OCI-LY1 (cell line): ENCODE measurements around the gene SPNS2.

Source experiments
- H2AFZ ChIP-seq: fragments of 200-600 bp; sonication (generic), shearing (Covaris generic); 2 replicates; pipeline ENCODE4 v1.6.0; 2014; ENCODE audit warnings: antibody characterized with exemption, mild to moderate bottlenecking, low read length
- H3F3A ChIP-seq: fragments of 200-600 bp; sonication (generic), shearing (Covaris generic); 2 replicates; pipeline ENCODE4 v1.6.0; 2014; ENCODE audit warnings: mild to moderate bottlenecking, antibody characterized with exemption, low read length, moderate library complexity; ENCODE audit not compliant: insufficient read depth
- H3K27ac ChIP-seq: fragments of 200-600 bp; sonication (generic); 2 replicates; pipeline ENCODE4 v1.5.1; 2014; ENCODE audit warnings: low read length, mixed run types, mild to moderate bottlenecking, low read depth; ENCODE audit not compliant: poor library complexity, severe bottlenecking
- H3K27me3 ChIP-seq: fragments of 200-600 bp; sonication (generic); 2 replicates; pipeline ENCODE4 v1.6.0; 2014; ENCODE audit warnings: antibody characterized with exemption, mild to moderate bottlenecking, low read length, moderate library complexity; ENCODE audit not compliant: insufficient read depth
- H3K36me3 ChIP-seq: fragments of 200-600 bp; sonication (generic); 2 replicates; pipeline ENCODE4 v1.6.1; 2014; ENCODE audit warnings: mild to moderate bottlenecking, antibody characterized with exemption, low read length, moderate library complexity, mixed read lengths; ENCODE audit not compliant: insufficient read depth
- H3K4me1 ChIP-seq: fragments of 200-600 bp; sonication (generic); 2 replicates; pipeline ENCODE4 v1.5.1; 2014; ENCODE audit warnings: mild to moderate bottlenecking, low read length, moderate library complexity; ENCODE audit not compliant: insufficient read depth, severe bottlenecking
- H3K4me2 ChIP-seq: fragments of 200-600 bp; sonication (generic), shearing (Covaris generic); 2 replicates; pipeline ENCODE4 v1.6.1; 2014; ENCODE audit warnings: low read length
- H3K4me3 ChIP-seq: fragments of 200-600 bp; sonication (generic); 2 replicates; pipeline ENCODE4 v1.5.1; 2014; ENCODE audit warnings: low read length, low read depth, mild to moderate bottlenecking, mixed read lengths; ENCODE audit not compliant: poor library complexity, severe bottlenecking
- H3K79me2 ChIP-seq: fragments of 200-600 bp; shearing (Covaris generic); 2 replicates; pipeline ENCODE4 v1.6.1; 2016; ENCODE audit warnings: mixed run types, low read length, mixed read lengths; ENCODE audit not compliant: insufficient read depth
- H3K9ac ChIP-seq: fragments of 200-600 bp; sonication (generic), shearing (Covaris generic); 2 replicates; pipeline ENCODE4 v1.6.1; 2014; ENCODE audit warnings: mild to moderate bottlenecking, low read length, mixed read lengths
- H3K9me2 ChIP-seq: fragments of 200-600 bp; sonication (generic), shearing (Covaris generic); 2 replicates; pipeline ENCODE4 v1.6.1; 2014; ENCODE audit warnings: low read depth, mild to moderate bottlenecking, low read length, mixed read lengths
- H3K9me3 ChIP-seq: fragments of 200-600 bp; shearing (Covaris generic); 2 replicates; pipeline ENCODE4 v1.6.1; 2014; ENCODE audit warnings: low read length, mixed read lengths
- H4K20me1 ChIP-seq: fragments of 200-600 bp; sonication (generic), shearing (Covaris generic); 2 replicates; pipeline ENCODE4 v1.6.0; 2016; ENCODE audit warnings: mild to moderate bottlenecking, low read length; ENCODE audit not compliant: insufficient read depth
- EZH2 ChIP-seq: fragments of 200-600 bp; sonication (generic), shearing (Covaris generic); IDR thresholded peaks from 2 replicates; pipeline ENCODE4 v1.8.0; 2017; ENCODE audit warnings: borderline replicate concordance, mixed run types, mild to moderate bottlenecking, antibody characterized with exemption, low read length, moderate library complexity, mixed read lengths
- TF ChIP-seq, protein P1 (sequence below): fragments of 200-600 bp; sonication (generic), shearing (Covaris generic); IDR thresholded peaks from 2 replicates; pipeline ENCODE4 v1.5.1; 2017; ENCODE audit warnings: mild to moderate bottlenecking, antibody characterized with exemption, low read length, moderate library complexity, mixed read lengths

SPNS2 gene

GRCh38 chr17:4540687-4541327, 42.1 kb downstream of the SPNS2 start:
- Histone ChIP-seq H4K20me1 (no peaks in the 10 kb centered on the region), H3K9ac (no peak overlapping the region), H3K27ac (no peak overlapping the region), H3K36me3 (peaks cover 86% of the 10 kb centered on the region), H3K4me3 (no peak overlapping the region), H3K79me2 (no peaks in the 10 kb centered on the region), H3K9me3 (no peaks in the 10 kb centered on the region), H2AFZ (no peak overlapping the region), H3K4me2 (no peak overlapping the region), H3F3A (no peaks in the 10 kb centered on the region), H3K4me1 (no peaks in the 10 kb centered on the region), H3K9me2 (no peaks in the 10 kb centered on the region), H3K27me3 (no peaks in the 10 kb centered on the region)
- TF ChIP-seq EZH2: no peak
- TF ChIP-seq, protein P1, sequence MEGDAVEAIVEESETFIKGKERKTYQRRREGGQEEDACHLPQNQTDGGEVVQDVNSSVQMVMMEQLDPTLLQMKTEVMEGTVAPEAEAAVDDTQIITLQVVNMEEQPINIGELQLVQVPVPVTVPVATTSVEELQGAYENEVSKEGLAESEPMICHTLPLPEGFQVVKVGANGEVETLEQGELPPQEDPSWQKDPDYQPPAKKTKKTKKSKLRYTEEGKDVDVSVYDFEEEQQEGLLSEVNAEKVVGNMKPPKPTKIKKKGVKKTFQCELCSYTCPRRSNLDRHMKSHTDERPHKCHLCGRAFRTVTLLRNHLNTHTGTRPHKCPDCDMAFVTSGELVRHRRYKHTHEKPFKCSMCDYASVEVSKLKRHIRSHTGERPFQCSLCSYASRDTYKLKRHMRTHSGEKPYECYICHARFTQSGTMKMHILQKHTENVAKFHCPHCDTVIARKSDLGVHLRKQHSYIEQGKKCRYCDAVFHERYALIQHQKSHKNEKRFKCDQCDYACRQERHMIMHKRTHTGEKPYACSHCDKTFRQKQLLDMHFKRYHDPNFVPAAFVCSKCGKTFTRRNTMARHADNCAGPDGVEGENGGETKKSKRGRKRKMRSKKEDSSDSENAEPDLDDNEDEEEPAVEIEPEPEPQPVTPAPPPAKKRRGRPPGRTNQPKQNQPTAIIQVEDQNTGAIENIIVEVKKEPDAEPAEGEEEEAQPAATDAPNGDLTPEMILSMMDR: no peak

DNA sequence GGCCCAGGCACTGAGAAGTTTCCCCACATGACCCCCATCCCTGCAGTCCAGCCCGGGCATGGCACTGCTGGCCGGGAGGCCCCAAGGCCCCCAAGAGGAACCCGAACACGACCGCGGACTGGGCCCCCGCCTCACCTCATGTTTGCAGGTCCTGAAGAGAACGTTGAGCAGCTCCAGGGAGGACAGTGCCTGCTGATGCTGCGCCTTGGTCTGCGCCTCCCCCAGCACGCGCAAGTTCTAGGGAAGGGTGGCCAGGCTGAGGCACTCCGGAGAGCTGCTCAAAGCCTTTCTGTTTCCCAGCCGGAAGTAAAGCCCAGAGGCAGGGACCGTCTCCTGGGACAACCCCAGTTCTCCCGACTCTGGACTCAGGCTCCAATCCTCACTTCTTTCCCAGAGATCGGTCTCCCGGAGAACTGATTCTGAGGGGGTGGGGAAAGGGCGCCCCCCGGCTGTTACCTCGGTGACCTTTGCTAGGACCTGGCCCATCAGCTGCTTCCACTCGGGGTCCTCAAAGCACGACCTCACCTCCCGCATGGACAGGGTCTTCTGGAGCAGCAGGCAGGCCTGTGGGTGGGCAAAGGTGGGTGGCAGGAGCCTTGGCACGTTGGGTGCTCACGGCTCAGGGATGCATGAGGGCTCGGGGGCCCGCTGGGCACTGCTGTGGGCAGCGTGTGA, 42.8 kb downstream of the SPNS2 start:
- Histone ChIP-seq H3K9me3 (no peaks in the 10 kb centered on the region), H3K4me1 (no peaks in the 10 kb centered on the region), H3K4me3 (no peak overlapping the region), H4K20me1 (no peaks in the 10 kb centered on the region), H3K27me3 (no peaks in the 10 kb centered on the region), H2AFZ (no peak overlapping the region), H3K27ac (no peak overlapping the region), H3F3A (no peaks in the 10 kb centered on the region), H3K4me2 (no peak overlapping the region), H3K79me2 (no peaks in the 10 kb centered on the region), H3K9ac (no peak overlapping the region), H3K9me2 (no peaks in the 10 kb centered on the region), H3K36me3 (peaks cover 93% of the 10 kb centered on the region)
- TF ChIP-seq, protein P1: no peak
- no peak for TF ChIP-seq EZH2

GRCh38 chr17:4542003-4542725, 43.5 kb downstream of the SPNS2 start:
- no peak overlapping the region for H3K9ac ChIP-seq
- H3K27ac ChIP-seq: no peak overlapping the region
- H3K9me2 ChIP-seq: no peaks in the 10 kb centered on the region
- H3K4me3 ChIP-seq: no peak overlapping the region
- no peaks in the 10 kb centered on the region for H3K9me3 ChIP-seq
- no peak overlapping the region for H3K4me2 ChIP-seq
- TF ChIP-seq, protein P1: no peak
- no peak for TF ChIP-seq EZH2
- peaks cover 97% of the 10 kb centered on the region for H3K36me3 ChIP-seq
- H2AFZ ChIP-seq: no peak overlapping the region
- no peaks in the 10 kb centered on the region for H3K79me2 ChIP-seq
- no peaks in the 10 kb centered on the region for H3K4me1 ChIP-seq
- no peaks in the 10 kb centered on the region for H3K27me3 ChIP-seq
- no peaks in the 10 kb centered on the region for H3F3A ChIP-seq
- H4K20me1 ChIP-seq: no peaks in the 10 kb centered on the region
